Adrenal gland (tissue), 12 donors: Measurements from ENCODE around the gene PRR33. TPM values are rescaled to one million over a fixed set of nuclear protein-coding genes. Genes with fewer than 3 reads are reported as not detected.

ENCODE experiments used
- DNase-seq, 7 donors: peaks; one replicate each; pipeline ENCODE4 v3.0.0-alpha.2; 2019 to 2020
- H3K27ac ChIP-seq, 5 donors: fragments of 200-600 bp; sonication (generic) in 4 of 5; 1 replicate in 3 of 5; 2 replicates in 2 of 5; pipeline versions ENCODE4 v1.5.1 to v1.8.0; 2016 to 2020; ENCODE audit warnings: mild to moderate bottlenecking in 1 of 5
- H3K27me3 ChIP-seq: fragments of 200-600 bp; 2 replicates; pipeline ENCODE4 v1.8.0; 2021
- H3K36me3 ChIP-seq, 2 donors: fragments of 200-600 bp; replicated peaks in 1 of 2; 1 replicate in 1 of 2; 2 replicates in 1 of 2; pipeline versions ENCODE4 v1.5.1 to v1.8.0; 2018 to 2022
- H3K4me1 ChIP-seq, 2 donors: fragments of 200-600 bp; replicated peaks in 1 of 2; 1 replicate in 1 of 2; 2 replicates in 1 of 2; pipeline versions ENCODE4 v1.5.1 to v1.8.0; 2018 to 2021
- H3K4me3 ChIP-seq, 4 donors: fragments of 200-600 bp; sonication (generic) in 3 of 4; one replicate each; pipeline ENCODE4 v1.5.1; 2016 to 2018
- H3K9me3 ChIP-seq, 3 donors: fragments of 200-600 bp; sonication (generic) in 1 of 3; replicated peaks in 1 of 3; 1 replicate in 2 of 3; 2 replicates in 1 of 3; pipeline versions ENCODE4 v1.5.1 to v1.8.0; 2016 to 2021
- POLR2A ChIP-seq, 2 donors: fragments of 450-650 bp; IDR thresholded peaks; one replicate each; pipeline ENCODE4 v1.6.1; 2017; ENCODE audit warnings: antibody characterized with exemption in 2 of 2, mild to moderate bottlenecking in 2 of 2, moderate library complexity in 1 of 2
- WGBS, 4 donors: extraction: QIAGEN DNeasy Blood & Tissue Kit in 2 of 4; methylation state at CpG; one replicate each; pipeline versions ENCODE4 v1.1.5 to v1.1.7; 2013 to 2017; 5-methylcytosine and 5-hydroxymethylcytosine counted together
- intact Hi-C, 2 donors: fragments of 100-400 bp; cut with DNase I; formaldehyde crosslinking; loops; one replicate each; pipeline versions ENCODE4 v1.14.1 to v1.15.0; 2022 to 2023
- polyA plus RNA-seq, 3 donors: library from polyadenylated mRNA; stranded (reverse); fragments of 200-250 nt in 2 of 3; fragments of 350-450 nt in 1 of 3; fragmentation: Illumina TruSeq in 1 of 3; extraction: RNeasy Lipid Tissue Mini Kit (QIAGEN cat#74804) in 1 of 3; gene quantifications; one replicate each; pipeline ENCODE4 v1.2.3, GENCODE V29; 2013 to 2014
- total RNA-seq, 9 donors: library from RNA; depleted of rRNA in 4 of 9; stranded (reverse); fragments of >200 nt in 4 of 9; fragments of 120-200 nt in 1 of 9; fragmentation: NEBNext Ultra II Directional in 1 of 9; extraction: Animal tissue kit (Norgen Biotek cat#: 25700) in 1 of 9; gene quantifications; one replicate each; pipeline versions ENCODE4 v1.1.0 to v1.2.4, GENCODE V29; 2013 to 2023
- TF ChIP-seq, protein P1 (sequence below), 6 experiments: fragments of 450-650 bp in 4 of 6; fragments of 200-600 bp in 2 of 6; sonication (generic) in 1 of 6; IDR thresholded peaks; 1 replicate in 5 of 6; 2 replicates in 1 of 6; pipeline versions ENCODE4 v1.5.1 to v1.8.0; 2016 to 2021; ENCODE audit warnings: antibody characterized with exemption in 6 of 6, mild to moderate bottlenecking in 2 of 6, moderate library complexity in 1 of 6
- donor health status: healthy with polysubstance abuse.
- donor health status: Bipolar disorder and iron deficiency.
- donor health status: DM: yes; HTN: yes; CAD: no.
- donor health status: DM: no; HTN: no; CAD: no.
- donor health status: DM: no; HTN: no; CAD: no.
- donor health status: DM: yes; HTN: yes; CAD: no.

The PRR33 gene
- total and polyA plus RNA-seq, 12 donors: 0.07 to 2.3 (median 0.25) TPM; not detected in 6

- intact Hi-C loops: no loop called here
- peak; percentile 23 to 88 for TF ChIP-seq POLR2A (IDR thresholded peaks at IDR 0.05)
- TF ChIP-seq, protein P1, sequence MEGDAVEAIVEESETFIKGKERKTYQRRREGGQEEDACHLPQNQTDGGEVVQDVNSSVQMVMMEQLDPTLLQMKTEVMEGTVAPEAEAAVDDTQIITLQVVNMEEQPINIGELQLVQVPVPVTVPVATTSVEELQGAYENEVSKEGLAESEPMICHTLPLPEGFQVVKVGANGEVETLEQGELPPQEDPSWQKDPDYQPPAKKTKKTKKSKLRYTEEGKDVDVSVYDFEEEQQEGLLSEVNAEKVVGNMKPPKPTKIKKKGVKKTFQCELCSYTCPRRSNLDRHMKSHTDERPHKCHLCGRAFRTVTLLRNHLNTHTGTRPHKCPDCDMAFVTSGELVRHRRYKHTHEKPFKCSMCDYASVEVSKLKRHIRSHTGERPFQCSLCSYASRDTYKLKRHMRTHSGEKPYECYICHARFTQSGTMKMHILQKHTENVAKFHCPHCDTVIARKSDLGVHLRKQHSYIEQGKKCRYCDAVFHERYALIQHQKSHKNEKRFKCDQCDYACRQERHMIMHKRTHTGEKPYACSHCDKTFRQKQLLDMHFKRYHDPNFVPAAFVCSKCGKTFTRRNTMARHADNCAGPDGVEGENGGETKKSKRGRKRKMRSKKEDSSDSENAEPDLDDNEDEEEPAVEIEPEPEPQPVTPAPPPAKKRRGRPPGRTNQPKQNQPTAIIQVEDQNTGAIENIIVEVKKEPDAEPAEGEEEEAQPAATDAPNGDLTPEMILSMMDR (IDR thresholded peaks at IDR 0.05): no peak
- 34 to 55% (median 43%) methylated on average over 9 to 25 of the region's 25 CpGs for WGBS, 4 donors
- H3K27ac ChIP-seq: peak overlapping the region; percentile 71 to 97 (median 88)
- peak in 6 of 7 donors; percentile 82 to 90 (median 86) for DNase-seq
- peak overlapping the region in 3 of 4 donors; percentile 32 to 81 (median 60) for H3K4me3 ChIP-seq
- no peaks in the 10 kb centered on the region for H3K9me3 ChIP-seq
- no peaks in the 10 kb centered on the region for H3K27me3 ChIP-seq
- no peaks in the 10 kb centered on the region for H3K36me3 ChIP-seq
- H3K4me1 ChIP-seq: peaks cover 26 to 59% of the 10 kb centered on the region in 2 donors
Measured at GRCh38 chr11:1868636-1869291, 22.9 kb downstream of the PRR33 start.

DNA sequence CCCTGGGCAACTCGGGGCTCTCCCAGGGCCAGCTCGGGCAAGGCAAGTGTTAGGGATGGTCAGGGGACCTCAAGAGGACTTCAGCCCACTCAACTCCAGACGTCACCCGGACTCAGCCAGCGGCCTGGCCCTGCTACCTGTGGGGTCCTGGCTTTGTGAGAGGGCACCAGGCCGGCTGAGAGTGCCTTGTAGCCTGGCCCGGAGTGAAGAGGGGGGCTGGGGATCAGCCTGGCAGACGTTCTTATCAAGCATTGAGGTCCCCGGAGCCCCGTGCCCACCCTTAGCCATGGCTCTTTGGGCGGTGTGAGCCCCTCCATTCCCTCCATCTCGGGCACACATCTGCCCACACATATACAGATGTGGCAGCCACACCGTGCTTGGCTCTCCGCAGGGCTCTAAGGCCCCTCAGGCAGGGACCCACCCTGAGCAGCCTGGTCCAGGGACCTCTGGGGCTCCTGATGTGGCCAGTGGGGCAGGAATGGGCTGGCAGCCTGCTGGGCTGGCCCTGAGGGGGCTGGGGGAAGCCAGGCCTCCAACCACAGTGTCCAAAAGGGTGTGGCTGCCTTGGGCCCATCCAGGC lies 23.5 kb downstream of the PRR33 start:
- 43 to 69% (median 50%) methylated on average over 9 to 14 of the region's 14 CpGs for WGBS, 4 donors

DNA sequence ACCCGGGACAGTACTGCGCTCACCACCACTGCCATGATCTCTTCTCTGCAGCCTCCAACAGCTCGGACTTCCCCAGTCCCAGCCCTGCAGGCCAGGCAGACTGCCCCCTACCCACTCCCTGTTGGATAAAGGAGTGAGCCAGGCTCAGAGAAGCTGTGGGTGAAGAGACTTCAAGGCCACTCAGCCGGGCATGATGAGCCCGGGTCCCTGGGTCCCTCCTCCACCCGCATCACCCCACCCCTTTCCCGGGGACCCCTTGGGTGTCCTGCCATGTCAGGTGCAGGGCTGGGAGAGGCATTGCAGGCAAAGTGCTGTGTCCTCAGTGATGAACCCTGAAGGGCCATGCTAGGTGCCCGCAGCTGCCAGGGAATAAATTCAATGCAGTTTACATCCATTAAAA lies 24.3 kb downstream of the PRR33 start:
- H3K27me3 ChIP-seq: no peaks in the 10 kb centered on the region
- no peaks in the 10 kb centered on the region for H3K36me3 ChIP-seq
- intact Hi-C loops: no loop called here
- peak in 3 of 7 donors; percentile 46 to 62 (median 61) for DNase-seq
- no peak for TF ChIP-seq POLR2A (IDR thresholded peaks at IDR 0.05)
- TF ChIP-seq, protein P1 (IDR thresholded peaks at IDR 0.05): no peak
- no peaks in the 10 kb centered on the region for H3K9me3 ChIP-seq
- H3K4me1 ChIP-seq: peaks cover 39 to 66% of the 10 kb centered on the region in 2 donors
- H3K4me3 ChIP-seq: peak overlapping the region in 1 of 4 donors; percentile 60
- WGBS, 4 donors: 17 to 44% (median 37%) methylated on average over 3 to 8 of the region's 8 CpGs
- peak overlapping the region in 4 of 5 donors; percentile 84 to 97 (median 90) for H3K27ac ChIP-seq

More for the DNA sequence above, 23.5 kb downstream of the PRR33 start:
- H3K4me1 ChIP-seq: peaks cover 32 to 61% of the 10 kb centered on the region in 2 donors
- H3K4me3 ChIP-seq: peak overlapping the region in 2 of 4 donors; percentile 32 to 60
- H3K27me3 ChIP-seq: no peaks in the 10 kb centered on the region
- peak in 2 of 7 donors; percentile 50 to 52 for DNase-seq
- peak overlapping the region; percentile 71 to 97 (median 88) for H3K27ac ChIP-seq
- no peaks in the 10 kb centered on the region for H3K36me3 ChIP-seq
- TF ChIP-seq POLR2A (IDR thresholded peaks at IDR 0.05): peak in 1 of 2 donors; percentile 45
- TF ChIP-seq, protein P1 (IDR thresholded peaks at IDR 0.05): no peak
- intact Hi-C loops: no loop called here
- no peaks in the 10 kb centered on the region for H3K9me3 ChIP-seq

GRCh38 chr11:1866776-1867175 lies 24.9 kb downstream of the PRR33 start:
- Histone ChIP-seq H3K36me3 (no peaks in the 10 kb centered on the region), H3K9me3 (no peaks in the 10 kb centered on the region), H3K27ac (peak overlapping the region; percentile 19 to 97 (median 88)), H3K4me1 (peaks cover 39 to 66% of the 10 kb centered on the region in 2 donors), H3K27me3 (no peaks in the 10 kb centered on the region), H3K4me3 (peak overlapping the region in 2 of 4 donors; percentile 14 to 60)
- TF ChIP-seq, protein P1 (IDR thresholded peaks at IDR 0.05): peak in 1 of 6 experiments; percentile 10
- TF ChIP-seq POLR2A (IDR thresholded peaks at IDR 0.05): peak in 1 of 2 donors; percentile 36
- 30 to 60% (median 46%) methylated on average over 3 to 15 of the region's 15 CpGs for WGBS, 4 donors
- intact Hi-C loops: no loop called here
- peak in 2 of 7 donors; percentile 62 to 63 for DNase-seq
